Measurements from ENCODE around the gene PPIL6.

PPIL6 gene

DNA sequence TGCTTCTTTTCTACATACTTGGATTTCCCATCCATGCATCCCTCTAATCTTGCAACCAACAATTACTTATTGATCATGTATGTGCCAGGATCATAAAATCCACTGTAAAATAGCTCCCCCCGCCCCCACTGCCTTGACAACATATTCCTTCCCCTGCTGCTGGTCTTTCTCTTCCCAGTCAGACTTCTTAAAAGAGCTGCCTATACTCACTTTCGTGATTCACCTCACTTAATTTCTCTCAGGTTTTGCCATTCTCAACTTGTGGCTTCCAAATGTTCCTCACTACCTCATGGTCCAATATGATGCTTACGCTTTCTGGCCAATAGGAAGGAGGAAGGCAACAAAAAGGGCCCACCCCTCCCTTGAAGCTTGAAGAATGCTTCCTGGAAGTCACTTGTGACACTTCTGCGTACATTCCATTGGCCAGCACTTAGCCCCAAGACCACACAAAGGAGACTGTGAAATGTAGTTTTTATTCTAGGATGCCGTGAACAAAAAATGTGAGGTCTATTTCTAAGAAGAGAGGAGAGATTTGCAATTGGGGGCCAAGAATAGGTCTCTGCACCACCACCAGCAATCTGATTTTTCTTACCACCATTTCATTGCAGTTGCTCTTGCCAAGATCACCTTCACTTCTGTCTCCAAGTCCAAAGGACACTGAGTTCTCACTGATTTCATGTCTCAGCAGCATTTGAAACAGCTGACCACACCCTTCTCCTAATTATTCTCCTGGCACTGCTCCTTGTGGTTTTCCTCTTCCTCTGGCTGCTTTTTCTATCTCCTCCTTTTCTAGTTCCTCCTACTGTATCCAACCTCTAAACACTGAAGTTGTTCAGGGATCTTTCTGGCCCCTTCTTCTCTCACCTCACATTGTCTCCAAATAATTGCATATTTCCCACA, 88.9 kb downstream of the PPIL6 start:
- TF ChIP-seq, protein P1, sequence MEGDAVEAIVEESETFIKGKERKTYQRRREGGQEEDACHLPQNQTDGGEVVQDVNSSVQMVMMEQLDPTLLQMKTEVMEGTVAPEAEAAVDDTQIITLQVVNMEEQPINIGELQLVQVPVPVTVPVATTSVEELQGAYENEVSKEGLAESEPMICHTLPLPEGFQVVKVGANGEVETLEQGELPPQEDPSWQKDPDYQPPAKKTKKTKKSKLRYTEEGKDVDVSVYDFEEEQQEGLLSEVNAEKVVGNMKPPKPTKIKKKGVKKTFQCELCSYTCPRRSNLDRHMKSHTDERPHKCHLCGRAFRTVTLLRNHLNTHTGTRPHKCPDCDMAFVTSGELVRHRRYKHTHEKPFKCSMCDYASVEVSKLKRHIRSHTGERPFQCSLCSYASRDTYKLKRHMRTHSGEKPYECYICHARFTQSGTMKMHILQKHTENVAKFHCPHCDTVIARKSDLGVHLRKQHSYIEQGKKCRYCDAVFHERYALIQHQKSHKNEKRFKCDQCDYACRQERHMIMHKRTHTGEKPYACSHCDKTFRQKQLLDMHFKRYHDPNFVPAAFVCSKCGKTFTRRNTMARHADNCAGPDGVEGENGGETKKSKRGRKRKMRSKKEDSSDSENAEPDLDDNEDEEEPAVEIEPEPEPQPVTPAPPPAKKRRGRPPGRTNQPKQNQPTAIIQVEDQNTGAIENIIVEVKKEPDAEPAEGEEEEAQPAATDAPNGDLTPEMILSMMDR (IDR thresholded peaks at IDR 0.05; ENCODE audit: low read depth, low read length, poor library complexity, severe bottlenecking): no peak
- TF ChIP-seq EZH2phosphoT487 (IDR thresholded peaks at IDR 0.05; ENCODE audit: borderline replicate concordance, low read length): no peak
- Histone ChIP-seq H3K4me1 (ENCODE audit: control insufficient read depth, low read length) (no peaks in the 10 kb centered on the region), H3K27me3 (ENCODE audit: control insufficient read depth, low read length) (no peaks in the 10 kb centered on the region)

DNA sequence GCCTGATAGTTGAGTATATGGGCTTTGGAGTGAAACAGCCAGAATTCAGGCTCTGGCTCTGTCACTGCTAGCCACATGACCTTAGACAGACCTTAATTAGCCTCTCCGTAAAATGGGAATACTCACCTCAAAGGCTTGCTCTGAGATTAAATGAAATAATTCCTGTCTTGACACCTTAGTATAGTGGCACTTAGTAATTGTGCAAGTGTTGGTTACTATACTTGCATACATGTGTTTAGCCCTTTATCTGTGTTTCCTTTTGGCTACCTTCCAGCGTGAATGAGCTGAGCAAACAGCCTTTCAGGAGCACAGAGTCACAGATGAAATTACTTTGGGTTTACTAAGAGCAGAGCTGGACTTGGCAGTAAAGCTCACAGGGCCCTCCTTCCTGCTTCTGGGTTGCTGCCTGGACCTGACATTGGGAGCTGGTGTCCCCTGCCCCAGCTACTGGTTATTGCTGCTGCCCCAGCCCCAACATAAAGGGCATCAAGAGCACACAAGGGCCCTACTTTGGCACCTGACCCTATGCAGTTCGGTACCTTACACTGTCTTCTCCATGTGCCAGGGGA, 90.9 kb downstream of the PPIL6 start:
- no peaks in the 10 kb centered on the region for H3F3A ChIP-seq (ENCODE audit: control insufficient read depth, insufficient read depth)
- H4K20me1 ChIP-seq (ENCODE audit: control insufficient read depth, insufficient read depth, low read depth, low read length): no peaks in the 10 kb centered on the region
- no peak overlapping the region for H3K4me3 ChIP-seq (ENCODE audit: low read length)
- H3K27ac ChIP-seq (ENCODE audit: low read depth, low read length): no peak overlapping the region
- no peaks in the 10 kb centered on the region for H3K36me3 ChIP-seq (ENCODE audit: control insufficient read depth, low read length)
- H3K79me2 ChIP-seq (ENCODE audit: control insufficient read depth, low read length): no peaks in the 10 kb centered on the region
- H3K4me2 ChIP-seq (ENCODE audit: low read length): no peak overlapping the region
- TF ChIP-seq, protein P1 (IDR thresholded peaks at IDR 0.05; ENCODE audit: low read depth, low read length, poor library complexity, severe bottlenecking): no peak
- TF ChIP-seq EZH2phosphoT487 (IDR thresholded peaks at IDR 0.05; ENCODE audit: borderline replicate concordance, low read length): no peak
- no peaks in the 10 kb centered on the region for H3K9me3 ChIP-seq (ENCODE audit: control insufficient read depth, insufficient read depth, low read length)
- no peaks in the 10 kb centered on the region for H3K9me2 ChIP-seq (replicated peaks; ENCODE audit: control insufficient read depth, low read length)
- no peaks in the 10 kb centered on the region for H3K4me1 ChIP-seq (ENCODE audit: control insufficient read depth, low read length)
- no peaks in the 10 kb centered on the region for H3K27me3 ChIP-seq (ENCODE audit: control insufficient read depth, low read length)

More for the DNA sequence above, 88.9 kb downstream of the PPIL6 start:
- no peaks in the 10 kb centered on the region for H3K79me2 ChIP-seq (ENCODE audit: control insufficient read depth, low read length)
- no peak overlapping the region for H3K4me3 ChIP-seq (ENCODE audit: low read length)
- no peaks in the 10 kb centered on the region for H3F3A ChIP-seq (ENCODE audit: control insufficient read depth, insufficient read depth)
- H3K4me2 ChIP-seq (ENCODE audit: low read length): no peak overlapping the region
- no peak overlapping the region for H3K27ac ChIP-seq (ENCODE audit: low read depth, low read length)
- H4K20me1 ChIP-seq (ENCODE audit: control insufficient read depth, insufficient read depth, low read depth, low read length): no peaks in the 10 kb centered on the region
- no peaks in the 10 kb centered on the region for H3K9me2 ChIP-seq (replicated peaks; ENCODE audit: control insufficient read depth, low read length)
- H3K9me3 ChIP-seq (ENCODE audit: control insufficient read depth, insufficient read depth, low read length): no peaks in the 10 kb centered on the region
- H3K36me3 ChIP-seq (ENCODE audit: control insufficient read depth, low read length): no peaks in the 10 kb centered on the region; the same call in 1 of the 2 replicates

DNA sequence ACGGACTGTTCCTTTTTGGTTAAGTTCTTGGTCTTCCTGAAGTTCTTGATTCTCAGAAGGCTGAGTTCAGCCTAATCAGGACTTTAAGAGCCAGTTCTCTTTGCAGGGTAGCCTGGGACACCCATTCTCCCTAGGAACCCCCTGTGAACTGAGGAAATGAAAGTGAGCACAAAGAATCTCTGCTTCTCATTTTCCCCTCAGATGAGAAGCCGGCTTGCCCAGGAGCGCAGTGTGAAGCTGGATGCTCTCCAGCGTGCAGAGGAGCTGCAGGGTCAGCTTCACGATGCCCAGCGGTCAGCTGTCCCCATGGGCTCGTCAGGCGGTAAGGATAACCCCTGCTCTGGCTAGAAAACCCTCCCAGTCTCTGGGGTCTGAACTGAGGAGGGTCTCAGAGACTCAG, 92.2 kb downstream of the PPIL6 start:
- Histone ChIP-seq H3K9me3 (ENCODE audit: control insufficient read depth, insufficient read depth, low read length) (no peaks in the 10 kb centered on the region), H3K9me2 (replicated peaks; ENCODE audit: control insufficient read depth, low read length) (no peaks in the 10 kb centered on the region), H3K36me3 (ENCODE audit: control insufficient read depth, low read length) (no peaks in the 10 kb centered on the region), H3K27ac (ENCODE audit: low read depth, low read length) (no peak overlapping the region), H3F3A (ENCODE audit: control insufficient read depth, insufficient read depth) (no peaks in the 10 kb centered on the region), H3K27me3 (ENCODE audit: control insufficient read depth, low read length) (no peaks in the 10 kb centered on the region), H3K4me1 (ENCODE audit: control insufficient read depth, low read length) (no peaks in the 10 kb centered on the region), H3K4me2 (ENCODE audit: low read length) (no peak overlapping the region), H3K79me2 (ENCODE audit: control insufficient read depth, low read length) (no peaks in the 10 kb centered on the region), H3K4me3 (ENCODE audit: low read length) (no peak overlapping the region), H4K20me1 (ENCODE audit: control insufficient read depth, insufficient read depth, low read depth, low read length) (no peaks in the 10 kb centered on the region)
- TF ChIP-seq EZH2phosphoT487 (IDR thresholded peaks at IDR 0.05; ENCODE audit: borderline replicate concordance, low read length): no peak
- TF ChIP-seq, protein P1 (IDR thresholded peaks at IDR 0.05; ENCODE audit: low read depth, low read length, poor library complexity, severe bottlenecking): no peak

Data from DOHH2 (cell line).